ENCODE results near the gene CD74. TPM values are rescaled to one million over a fixed set of nuclear protein-coding genes. Genes with fewer than 3 reads are reported as not detected.
A peak's percentile ranks its signal among the peaks of the same experiment; 100 is the strongest.

CD74 gene
- total and polyA plus RNA-seq, 10 of the 15 experiments (the other 5 are each of a cell fraction or from before 2014, with no cell fraction given), result 1,387 to 11,063 (median 3,922) TPM

- Histone ChIP-seq H3K79me2 (ENCODE audit: control insufficient read depth, insufficient read depth, low read length) (no peaks in the 10 kb centered on the region), H3K9ac (ENCODE audit: control insufficient read depth, insufficient read depth, low read length) (peak overlapping the region; percentile 52), H3K36me3 (ENCODE audit: control insufficient read depth in 2 of 2, insufficient read depth in 2 of 2, low read length in 1 of 2) (no peaks in the 10 kb centered on the region), H3K9me3 (replicated peaks; ENCODE audit: control insufficient read depth, insufficient read depth, low read length) (no peaks in the 10 kb centered on the region), H3K4me2 (ENCODE audit: control insufficient read depth, insufficient read depth) (peak overlapping the region; percentile 83), H3K4me1 (ENCODE audit: control insufficient read depth, insufficient read depth, low read length) (peaks cover 35% of the 10 kb centered on the region), H2AFZ (ENCODE audit: control insufficient read depth, low read depth, low read length) (peak overlapping the region; percentile 91), H3K27me3 (replicated peaks in 1 of 2; ENCODE audit: control insufficient read depth in 2 of 2, insufficient read depth in 2 of 2, low read length in 1 of 2) (no peaks in the 10 kb centered on the region), H3K4me3 (no peak overlapping the region), H3K27ac (ENCODE audit: control insufficient read depth, insufficient read depth) (peak overlapping the region; percentile 70), H4K20me1 (ENCODE audit: control insufficient read depth, insufficient read depth) (no peaks in the 10 kb centered on the region)
- BruUV-seq (replicated peaks), result no TSS peak
- 0% methylated on average over 2 of the region's 2 CpGs for WGBS (ENCODE audit: insufficient coverage, insufficient replicate concordance, low lambda C conversion rate, missing lambda C conversion rate)
- intact Hi-C loops (cut with micrococcal nuclease; ENCODE audit: unreplicated experiment), result loop anchor here (2.0 to 5.0 kb wide), 2 partner anchors 26 to 241 kb away; partner anchors contain the start of gene RBM22
- POLR2A ChIA-PET, result interaction anchor here (0.6 to 3.7 kb wide), 9 partner anchors 12 to 386 kb away, joined by 3 to 25 read pairs (median 4); partner anchors contain the start of gene RPS14
- RAD21 ChIA-PET (ENCODE audit: unreplicated experiment), result interaction anchor here (0.8 to 9.0 kb wide), 11 partner anchors 11 to 386 kb away, joined by 3 to 143 read pairs (median 6); partner anchors contain the start of genes IRGM and RBM22
- in situ Hi-C loops (cut with MboI), result loop anchor here (5.0 kb wide), 1 partner anchor 86 kb away; no protein-coding TSS in a partner anchor
- ATAC-seq, result peak; percentile 83
- peak; percentile 52 for FAIRE-seq
- CTCF ChIA-PET, result interaction anchor here (1.0 to 11.8 kb wide), 12 partner anchors 8 to 391 kb away, joined by 3 to 229 read pairs (median 26); partner anchors contain the start of genes IRGM and RPS14
- SMC1A ChIA-PET (ENCODE audit: uncharacterized antibody, unreplicated experiment), result interaction anchor here (0.8 to 5.3 kb wide), 15 partner anchors 9 to 386 kb away, joined by 3 to 65 read pairs (median 3); partner anchors contain the start of gene IRGM
- DNase-seq (ENCODE audit: low read depth, low spot score), result peak; percentile 39
- peak; percentile 9; the same call in 1 of the 2 replicates for TF ChIP-seq RFX5 (IDR thresholded peaks at IDR 0.05; ENCODE audit: low read depth, low read length)
- no peak for TF ChIP-seq WRNIP1 (IDR thresholded peaks at IDR 0.05; ENCODE audit: borderline replicate concordance, low read depth, low read length)
- TF ChIP-seq MTA2 (IDR thresholded peaks at IDR 0.05; ENCODE audit: low read depth), result peak; percentile 58; the same call in 1 of the 2 replicates
- TF ChIP-seq CREM (IDR thresholded peaks at IDR 0.05; ENCODE audit: low read depth), result peak; percentile 40; the same call in 1 of the 2 replicates
- TF ChIP-seq CHD2 (IDR thresholded peaks at IDR 0.05; ENCODE audit: borderline replicate concordance, low read depth, low read length), result peak; percentile 95
- TF ChIP-seq ZNF687 (IDR thresholded peaks at IDR 0.05), result peak; percentile 76
- TF ChIP-seq RUNX3 (IDR thresholded peaks at IDR 0.05; ENCODE audit: low read length), result peak; percentile 13; the same call in 1 of the 2 replicates
- TF ChIP-seq BCL3 (IDR thresholded peaks at IDR 0.05; ENCODE audit: borderline replicate concordance, insufficient read depth, low read depth, low read length, poor library complexity, severe bottlenecking), result no peak
- peak; percentile 63; the same call in 1 of the 2 replicates for TF ChIP-seq SMARCA5 (IDR thresholded peaks at IDR 0.05)
- peak; percentile 50 for TF ChIP-seq SP1 (IDR thresholded peaks at IDR 0.05; ENCODE audit: low read depth, low read length)
- peak; percentile 79 for TF ChIP-seq HDGF (IDR thresholded peaks at IDR 0.05)
- TF ChIP-seq MEF2B (IDR thresholded peaks at IDR 0.05; ENCODE audit: partially characterized antibody, poor library complexity, severe bottlenecking), result peak; percentile 56
- TF ChIP-seq TBL1XR1 (IDR thresholded peaks at IDR 0.05; ENCODE audit: low read depth, low read length), result 0 out of 2 replicates have a peak, but pooled peaks have one; percentile 32
- TF ChIP-seq BCL11A (IDR thresholded peaks at IDR 0.05; ENCODE audit: low read depth, low read length), result 0 out of 2 replicates have a peak, but pooled peaks have one; percentile 7
- TF ChIP-seq DPF2 (IDR thresholded peaks at IDR 0.05), result peak; percentile 76
- peak; percentile 53; the same call in 1 of the 2 replicates for TF ChIP-seq POLR2AphosphoS5 (IDR thresholded peaks at IDR 0.05; ENCODE audit: low read length)
- TF ChIP-seq MAX (IDR thresholded peaks at IDR 0.05; ENCODE audit: low read depth, low read length), result 0 out of 2 replicates have a peak, but pooled peaks have one; percentile 27
- 0 out of 2 replicates have a peak, but pooled peaks have one; percentile 44 for TF ChIP-seq IRF4 (IDR thresholded peaks at IDR 0.05; ENCODE audit: low read depth, low read length)
- TF ChIP-seq SMC3 (IDR thresholded peaks at IDR 0.05; ENCODE audit: borderline replicate concordance, low read length), result peak; percentile 16; the same call in 1 of the 2 replicates
- TF ChIP-seq EED (IDR thresholded peaks at IDR 0.05; ENCODE audit: low read depth), result peak; percentile 43; the same call in 1 of the 2 replicates
Observed at GRCh38 chr5:150461231-150461630, 48.5 kb upstream of the CD74 start.

Measured in GM12878 (cell line).